Activated naive CD4-positive, alpha-beta T cell treated with anti-CD3 and anti-CD28 coated beads, Interleukin-2, amount 50 U/mL, for 16 hours (primary cell): ENCODE results near the gene DNAH11.
"Not testable (repeated sequence)": the region's sequence is repeated elsewhere in the genome, so short reads cannot be mapped to it uniquely, and the experiment has no call there.

Source experiments
- DNase-seq: peaks from one replicate; pipeline ENCODE4 v3.0.0-alpha.2; 2020

Gene DNAH11

GRCh38 chr7:21784989-21785388 lies 242.2 kb downstream of the DNAH11 start:
- DNase-seq, result no peak

DNA sequence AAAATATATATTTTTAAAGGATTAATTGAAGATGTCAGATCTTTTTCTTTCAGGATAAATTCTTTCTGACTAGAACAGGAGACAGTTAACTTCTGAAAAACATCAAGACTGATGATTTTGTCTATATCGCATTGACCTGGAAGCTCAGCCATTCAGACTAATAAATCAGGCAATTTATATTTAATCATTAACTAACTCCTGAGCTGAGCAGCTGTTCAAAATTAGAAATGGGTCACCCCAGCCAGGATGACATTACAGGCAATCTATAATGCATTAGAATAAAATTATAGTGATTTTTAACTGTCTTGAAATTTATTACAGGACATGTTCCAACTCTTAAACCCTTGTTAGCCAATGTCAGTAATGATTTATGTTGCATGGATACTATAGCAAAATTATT lies 263.0 kb downstream of the DNAH11 start:
- no peak for DNase-seq

DNA sequence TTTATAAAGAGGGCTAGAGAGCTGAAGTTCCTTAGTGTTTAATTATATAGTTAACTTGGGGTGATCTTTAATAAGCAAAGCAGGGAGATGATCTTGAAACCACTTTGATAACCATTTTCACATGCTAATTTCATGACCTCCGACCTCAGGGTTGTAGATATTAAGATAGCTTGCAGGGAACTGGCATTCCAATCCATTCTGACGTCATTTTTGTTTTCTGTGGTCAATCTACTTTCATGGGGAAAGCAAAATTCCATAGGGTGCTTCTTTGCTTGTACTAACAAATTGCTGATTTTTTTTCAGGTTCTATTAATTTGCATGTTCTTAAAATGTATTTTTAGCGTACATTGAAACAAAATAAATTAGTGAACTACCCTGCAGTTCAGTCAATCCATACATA lies 263.5 kb downstream of the DNAH11 start:
- DNase-seq, result no peak

GRCh38 chr7:21819048-21819447 lies 276.2 kb downstream of the DNAH11 start:
- DNase-seq, result no peak

GRCh38 chr7:21828841-21829240 lies 286.0 kb downstream of the DNAH11 start:
- no peak for DNase-seq

- no peak for DNase-seq
Measured at GRCh38 chr7:21829731-21830130, 286.9 kb downstream of the DNAH11 start.

GRCh38 chr7:21844742-21845141 lies 301.9 kb downstream of the DNAH11 start:
- DNase-seq, result no peak

DNA sequence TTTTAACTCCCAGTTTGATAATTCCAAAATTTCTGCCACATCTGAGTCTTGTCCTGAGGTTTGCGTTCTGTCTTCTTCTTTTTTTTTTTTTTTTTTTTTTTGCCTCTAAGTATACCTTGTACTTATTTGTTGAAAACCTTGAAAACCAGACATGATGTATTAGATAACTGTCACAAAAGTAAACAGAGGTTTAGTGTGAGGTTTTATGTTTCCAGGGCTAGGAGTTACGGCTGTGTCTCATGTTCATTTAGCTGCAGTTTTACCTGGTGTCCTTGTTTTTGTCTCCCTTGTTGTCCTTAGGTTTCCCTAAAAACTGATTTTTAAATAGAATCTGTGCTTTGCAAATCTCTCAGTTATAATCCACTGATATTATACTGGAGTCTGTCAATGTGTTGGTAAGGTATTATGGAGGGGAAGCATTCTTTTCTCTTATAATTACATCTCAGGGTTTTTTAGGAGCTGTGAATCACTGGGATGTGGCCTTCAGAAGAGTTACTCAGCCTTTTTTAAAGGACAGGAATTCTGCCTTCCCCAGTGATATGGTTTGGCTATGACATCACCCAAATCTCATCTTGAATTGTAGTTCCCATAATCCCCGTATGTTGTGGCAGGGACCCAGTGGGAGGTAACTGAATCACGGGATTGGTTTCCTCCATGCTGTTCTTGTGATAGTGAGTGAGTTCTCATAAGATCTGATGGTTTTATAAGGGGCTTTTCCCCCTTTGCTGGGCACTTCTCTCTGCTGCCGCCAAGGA lies 307.9 kb downstream of the DNAH11 start:
- DNase-seq, result no peak

DNA sequence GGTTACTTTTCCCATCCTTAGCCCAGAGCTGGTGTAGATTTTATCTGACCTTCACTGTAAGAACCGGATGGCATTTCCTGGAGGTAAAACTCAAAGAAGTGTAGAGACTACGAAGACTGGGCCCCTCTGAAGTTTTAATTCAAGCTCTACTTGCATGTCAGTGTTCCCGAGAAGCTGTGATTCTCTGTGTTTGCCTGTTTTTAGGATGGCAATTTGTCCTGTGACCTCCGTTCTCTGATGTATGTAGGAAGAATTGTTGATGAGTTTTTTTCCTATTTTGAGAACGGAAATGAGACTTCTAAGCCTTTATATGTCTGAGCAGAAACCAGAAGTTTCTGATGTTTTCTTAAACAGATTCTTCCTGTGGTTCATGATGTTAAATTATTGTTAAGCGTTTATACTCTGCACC lies 308.7 kb downstream of the DNAH11 start:
- no peak for DNase-seq

DNA sequence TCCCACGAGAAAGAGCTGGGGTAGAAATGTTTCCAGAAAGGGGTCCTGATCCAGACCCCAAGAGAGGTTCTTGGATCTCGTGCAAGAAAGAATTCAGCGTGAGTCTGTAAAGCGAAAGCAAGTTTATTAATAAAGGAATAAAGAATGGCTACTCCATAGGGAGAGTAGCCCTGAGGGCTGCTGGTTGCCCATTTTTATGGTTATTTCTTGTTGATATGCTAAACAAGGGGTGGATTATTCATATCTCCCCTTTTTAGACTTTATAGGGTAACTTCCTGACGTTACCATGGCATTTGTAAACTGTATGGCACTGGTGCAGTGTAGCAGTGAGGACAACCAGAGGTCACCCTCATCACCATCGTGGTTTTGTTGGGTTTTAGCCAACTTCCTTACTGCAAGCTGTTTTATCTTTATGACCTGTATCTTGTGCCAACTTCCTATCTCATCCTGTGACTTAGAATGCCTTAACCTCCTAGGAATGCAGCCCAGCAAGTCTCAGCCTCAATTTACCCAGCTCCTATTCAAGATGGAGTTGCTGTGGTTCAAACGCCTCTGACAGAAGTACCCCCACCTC lies 322.9 kb downstream of the DNAH11 start:
- DNase-seq, result not testable (repeated sequence)

GRCh38 chr7:21866731-21867130 lies 323.9 kb downstream of the DNAH11 start:
- DNase-seq, result no peak

DNA sequence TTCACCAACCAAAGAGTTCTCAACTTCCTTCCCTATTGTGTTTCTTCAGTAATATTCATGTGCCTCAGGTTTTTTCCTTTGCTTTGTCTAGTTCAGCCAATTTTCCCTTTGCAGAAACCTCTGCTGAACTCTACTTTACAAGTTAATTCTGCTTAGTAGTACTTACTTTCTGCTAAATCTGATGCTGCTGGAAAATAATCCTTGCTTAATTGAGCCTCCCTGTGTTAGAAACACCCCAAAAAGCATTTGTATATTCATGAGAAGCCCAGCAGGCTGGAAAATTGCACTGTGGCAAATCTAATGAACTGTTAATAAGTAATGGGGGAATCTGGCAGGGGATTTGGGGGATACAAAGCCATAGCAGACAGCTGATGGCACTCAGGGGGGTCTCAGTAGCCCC lies 324.4 kb downstream of the DNAH11 start:
- no peak for DNase-seq

GRCh38 chr7:21867816-21868575 lies 325.2 kb downstream of the DNAH11 start:
- no peak for DNase-seq

DNA sequence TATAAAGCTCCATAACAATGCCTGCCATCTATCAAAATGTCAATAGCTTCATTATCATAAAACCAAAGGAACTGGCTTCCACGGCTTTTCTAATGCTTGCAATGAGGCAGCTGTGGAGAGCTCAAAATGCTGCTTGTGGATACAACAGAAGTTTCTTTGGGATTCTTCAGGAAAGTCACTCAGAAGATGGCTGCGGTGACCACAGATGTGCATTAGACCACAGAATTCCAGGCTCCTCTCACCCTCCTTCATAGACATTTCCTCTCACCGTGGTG lies 325.7 kb downstream of the DNAH11 start:
- DNase-seq, result no peak

GRCh38 chr7:21869785-21870402 lies 327.1 kb downstream of the DNAH11 start:
- no peak for DNase-seq

DNA sequence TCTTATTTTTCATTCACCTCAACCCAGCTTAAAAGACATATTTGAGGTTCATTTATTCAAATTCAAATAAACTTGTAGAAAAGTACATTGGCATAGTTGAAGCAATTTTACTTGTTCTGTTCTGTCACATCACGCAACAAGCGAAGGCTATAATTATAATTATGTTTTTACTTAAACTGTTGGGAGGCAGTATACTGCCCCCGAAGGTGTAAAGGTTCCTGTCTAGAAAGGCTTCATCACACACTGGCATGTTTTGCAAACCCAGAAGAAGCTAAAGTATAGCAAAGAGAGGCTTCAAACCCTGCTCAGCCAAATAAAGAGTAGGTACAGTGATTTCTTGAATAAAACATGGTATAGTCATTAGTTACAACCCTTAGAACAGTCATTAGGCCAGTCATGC lies 340.2 kb downstream of the DNAH11 start:
- no peak for DNase-seq

- not testable (repeated sequence) for DNase-seq
Measured at GRCh38 chr7:21883501-21883900, 340.7 kb downstream of the DNAH11 start.

GRCh38 chr7:21884496-21884895 lies 341.7 kb downstream of the DNAH11 start:
- no peak for DNase-seq

DNA sequence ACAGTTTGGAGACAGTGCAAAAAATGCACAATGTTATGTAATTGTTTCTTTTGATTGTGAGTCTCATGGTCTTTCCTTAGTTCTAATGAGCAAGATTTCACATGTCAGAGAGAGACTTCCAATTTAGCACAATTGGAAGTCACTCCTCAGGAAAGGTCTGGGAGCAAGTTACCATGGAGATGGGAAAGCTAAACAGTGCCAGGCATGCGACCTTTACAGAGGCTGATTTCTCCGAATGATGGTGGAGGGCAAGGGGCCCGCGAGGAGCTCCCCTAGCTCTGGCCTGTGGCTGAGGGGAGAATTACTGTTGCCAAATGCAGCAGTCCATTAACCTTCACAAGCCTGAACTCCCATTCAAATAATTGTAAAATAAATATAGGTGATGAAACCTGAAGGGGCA lies 343.6 kb downstream of the DNAH11 start:
- DNase-seq, result no peak

- no peak for DNase-seq
Measured at GRCh38 chr7:21887353-21887752, 344.5 kb downstream of the DNAH11 start.

DNA sequence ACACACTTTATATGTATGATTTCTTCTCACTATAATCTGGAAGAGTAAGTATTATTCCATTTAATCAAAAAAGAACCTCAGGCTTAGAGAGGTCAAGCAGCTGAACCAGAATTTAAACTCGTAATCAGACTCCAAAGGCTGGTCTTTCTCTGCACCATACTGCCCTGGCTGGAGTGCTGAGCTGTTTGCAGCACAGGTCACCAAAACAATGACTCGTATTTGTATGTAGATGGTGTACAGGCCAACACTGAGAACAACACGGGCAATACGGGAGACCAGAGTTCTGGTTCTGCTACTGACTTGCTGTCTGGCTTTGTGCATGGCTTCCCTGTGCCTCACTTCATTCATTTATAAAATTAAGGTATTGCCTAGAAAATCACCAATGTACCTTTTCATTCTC lies 344.9 kb downstream of the DNAH11 start:
- no peak for DNase-seq

GRCh38 chr7:21891291-21891690 lies 348.5 kb downstream of the DNAH11 start:
- no peak for DNase-seq

DNA sequence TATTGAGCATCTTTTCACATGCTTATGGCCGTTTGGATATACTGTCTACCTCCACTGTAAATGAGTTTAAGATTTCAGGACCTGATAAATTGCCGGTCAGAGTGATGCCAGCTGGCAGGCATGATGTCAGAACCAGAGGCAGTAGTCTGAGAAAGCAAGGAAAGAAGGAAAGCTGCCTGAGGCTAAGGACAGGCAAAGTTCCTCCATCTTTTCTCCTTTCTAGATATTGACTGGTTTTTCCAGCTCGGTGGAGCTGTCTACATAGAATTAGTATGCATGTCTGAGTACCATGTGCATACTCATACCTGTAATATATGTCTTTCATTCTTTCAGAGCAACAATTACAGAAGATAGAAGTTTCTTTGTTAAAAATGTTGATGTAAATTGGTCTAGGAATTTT lies 350.6 kb downstream of the DNAH11 start:
- DNase-seq, result no peak
